Gastroesophageal sphincter (tissue), 3 donors: ENCODE results near the gene CFAP61.

Source experiments
- POLR2A ChIP-seq, 2 donors: fragments of 450-650 bp; IDR thresholded peaks; one replicate each; pipeline ENCODE4 v1.6.1; 2017; ENCODE audit warnings: antibody characterized with exemption in 2 of 2, mild to moderate bottlenecking in 2 of 2, moderate library complexity in 1 of 2
- TF ChIP-seq, protein P1 (sequence below), 4 experiments: fragments of 200-600 bp in 2 of 4; fragments of 450-650 bp in 2 of 4; sonication (generic) in 1 of 4; IDR thresholded peaks; one replicate each; pipeline ENCODE4 v1.5.1; 2017 to 2019; ENCODE audit warnings: antibody characterized with exemption in 4 of 4, mild to moderate bottlenecking in 2 of 4, moderate library complexity in 2 of 4

DNA sequence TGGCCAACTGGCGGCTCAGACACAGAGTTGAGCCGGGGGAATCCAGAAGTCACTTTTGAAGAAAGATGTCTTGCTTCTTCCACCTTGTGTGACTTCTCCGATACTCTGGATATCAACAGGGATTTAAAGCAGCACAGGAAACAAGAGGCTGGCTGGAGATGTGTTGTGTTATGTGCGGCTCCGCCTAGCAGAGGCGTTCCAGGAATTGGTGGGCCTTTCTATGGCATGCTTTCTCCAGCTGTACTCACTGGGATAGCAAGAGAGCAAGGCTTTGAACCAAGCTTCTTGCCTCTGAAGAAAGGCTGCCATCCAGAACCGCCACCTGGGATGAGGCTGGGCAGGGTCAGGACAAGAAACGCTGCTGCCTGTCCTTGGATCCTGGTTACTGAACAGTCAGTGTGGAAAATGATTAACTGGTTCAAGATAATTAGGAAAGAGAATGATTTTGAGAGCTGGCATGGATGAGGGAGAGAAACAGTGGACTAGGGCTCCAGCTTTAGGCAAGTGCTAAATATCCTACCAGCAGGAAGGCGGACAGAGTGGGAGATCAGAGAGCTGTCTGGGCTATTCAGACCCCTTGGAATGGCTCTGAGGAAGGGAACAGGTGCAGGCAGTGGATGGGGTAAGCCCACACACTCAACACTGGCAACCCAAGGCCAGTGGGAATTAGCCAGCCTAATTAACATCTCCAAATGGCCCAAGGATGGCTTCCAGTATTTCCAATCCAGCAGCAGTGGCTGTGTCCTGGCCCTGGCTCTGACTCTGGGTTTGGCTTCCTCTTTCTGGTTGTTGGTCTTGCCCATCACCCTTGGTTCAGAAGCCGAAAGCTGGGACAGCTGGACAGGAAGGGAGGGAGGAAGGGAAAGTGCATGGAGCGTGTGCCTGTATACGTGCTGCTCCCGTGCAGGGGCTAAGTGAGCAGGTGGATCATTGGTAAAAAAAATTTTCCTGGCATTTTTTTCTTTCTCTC lies 347.5 kb downstream of the CFAP61 start:
- TF ChIP-seq, protein P1, sequence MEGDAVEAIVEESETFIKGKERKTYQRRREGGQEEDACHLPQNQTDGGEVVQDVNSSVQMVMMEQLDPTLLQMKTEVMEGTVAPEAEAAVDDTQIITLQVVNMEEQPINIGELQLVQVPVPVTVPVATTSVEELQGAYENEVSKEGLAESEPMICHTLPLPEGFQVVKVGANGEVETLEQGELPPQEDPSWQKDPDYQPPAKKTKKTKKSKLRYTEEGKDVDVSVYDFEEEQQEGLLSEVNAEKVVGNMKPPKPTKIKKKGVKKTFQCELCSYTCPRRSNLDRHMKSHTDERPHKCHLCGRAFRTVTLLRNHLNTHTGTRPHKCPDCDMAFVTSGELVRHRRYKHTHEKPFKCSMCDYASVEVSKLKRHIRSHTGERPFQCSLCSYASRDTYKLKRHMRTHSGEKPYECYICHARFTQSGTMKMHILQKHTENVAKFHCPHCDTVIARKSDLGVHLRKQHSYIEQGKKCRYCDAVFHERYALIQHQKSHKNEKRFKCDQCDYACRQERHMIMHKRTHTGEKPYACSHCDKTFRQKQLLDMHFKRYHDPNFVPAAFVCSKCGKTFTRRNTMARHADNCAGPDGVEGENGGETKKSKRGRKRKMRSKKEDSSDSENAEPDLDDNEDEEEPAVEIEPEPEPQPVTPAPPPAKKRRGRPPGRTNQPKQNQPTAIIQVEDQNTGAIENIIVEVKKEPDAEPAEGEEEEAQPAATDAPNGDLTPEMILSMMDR (IDR thresholded peaks at IDR 0.05), result no peak
- TF ChIP-seq POLR2A (IDR thresholded peaks at IDR 0.05), result no peak
